Measurements from ENCODE around the gene TMEM9B. TPM values are rescaled to one million over a fixed set of nuclear protein-coding genes. Genes with fewer than 3 reads are reported as not detected.
A peak's percentile ranks its signal among the peaks of the same experiment; 100 is the strongest.
"Not testable (repeated sequence)": the region's sequence is repeated elsewhere in the genome, so short reads cannot be mapped to it uniquely, and the experiment has no call there.

TMEM9B gene
- total RNA-seq, 1 donor from 2014 or later = 71.9 TPM

- DNase-seq (ENCODE audit: low read depth) = no peak
Measured at GRCh38 chr11:8973121-8973520, 8.9 kb upstream of the TMEM9B start.

GRCh38 chr11:8971924-8972316 lies 7.7 kb upstream of the TMEM9B start:
- DNase-seq (ENCODE audit: low read depth) = no peak

GRCh38 chr11:8971196-8971923 lies 7.1 kb upstream of the TMEM9B start:
- DNase-seq (ENCODE audit: low read depth) = no peak

- DNase-seq (ENCODE audit: low read depth) = no peak
Measured at GRCh38 chr11:8967184-8967583, 2.9 kb upstream of the TMEM9B start.

- DNase-seq (ENCODE audit: low read depth) = no peak
Measured at GRCh38 chr11:8963569-8964323, 496 bp downstream of the TMEM9B start.

GRCh38 chr11:8962841-8963240 lies 1.4 kb downstream of the TMEM9B start:
- DNase-seq (ENCODE audit: low read depth) = no peak

GRCh38 chr11:8961401-8961800 lies 2.8 kb downstream of the TMEM9B start:
- DNase-seq (ENCODE audit: low read depth) = no peak

GRCh38 chr11:8959546-8960166 lies 4.6 kb downstream of the TMEM9B start:
- DNase-seq (ENCODE audit: low read depth) = peak; percentile 90

GRCh38 chr11:8956860-8957259 lies 7.4 kb downstream of the TMEM9B start:
- no peak for DNase-seq (ENCODE audit: low read depth)

GRCh38 chr11:8948886-8949285 lies 15.4 kb downstream of the TMEM9B start:
- no peak for DNase-seq (ENCODE audit: low read depth)

GRCh38 chr11:8947230-8947943 lies 16.9 kb downstream of the TMEM9B start:
- DNase-seq (ENCODE audit: low read depth) = peak; percentile 16

- no peak for DNase-seq (ENCODE audit: low read depth)
Measured at GRCh38 chr11:8942518-8943066, 21.6 kb downstream of the TMEM9B start, which contains the start of gene ASCL3. TSS of gene ASCL3 (minus strand) at chr11:8943016. CDS start at chr11:8938161, 4,855 bp downstream.

- DNase-seq (ENCODE audit: low read depth) = no peak
Measured at GRCh38 chr11:8941341-8942103, 22.7 kb downstream of the TMEM9B start.

GRCh38 chr11:8937659-8938058 lies 26.6 kb downstream of the TMEM9B start:
- no peak for DNase-seq (ENCODE audit: low read depth)

- DNase-seq (ENCODE audit: low read depth) = no peak
Measured at GRCh38 chr11:8937159-8937558, 27.1 kb downstream of the TMEM9B start.

- not testable (repeated sequence) for DNase-seq (ENCODE audit: low read depth)
Measured at GRCh38 chr11:8935789-8936188, 28.5 kb downstream of the TMEM9B start.

GRCh38 chr11:8934742-8935488 lies 29.3 kb downstream of the TMEM9B start:
- no peak for DNase-seq (ENCODE audit: low read depth)

GRCh38 chr11:8933931-8934330 lies 30.3 kb downstream of the TMEM9B start:
- DNase-seq (ENCODE audit: low read depth) = no peak

- no peak for DNase-seq (ENCODE audit: low read depth)
Measured at GRCh38 chr11:8932564-8933180, 31.6 kb downstream of the TMEM9B start, which contains the start of gene C11orf16. TSS of gene C11orf16 (minus strand) at chr11:8932947. CDS start at chr11:8932308, 639 bp downstream.

Measured in myocyte (in vitro differentiated cells).